Measurements from ENCODE around the gene DET1. TPM values are rescaled to one million over a fixed set of nuclear protein-coding genes. Genes with fewer than 3 reads are reported as not detected.

Gene DET1
- total RNA-seq, 1 experiment from 2014 or later = 5.2 TPM

GRCh38 chr15:88477904-88478303 lies 68.6 kb downstream of the DET1 start:
- no peaks in the 10 kb centered on the region for H3K27me3 ChIP-seq (ENCODE audit: control insufficient read depth, insufficient read depth, low read length)
- in situ Hi-C loops (cut with HindIII; ENCODE audit: low pct_unique_long_range_greater_than_20kb, low sequenced_read_pairs) = no loop called here
- H3K36me3 ChIP-seq (ENCODE audit: control insufficient read depth, insufficient read depth, low read length) = peaks cover 3% of the 10 kb centered on the region; the same call in 1 of the 2 replicates
- no peak for TF ChIP-seq POLR2AphosphoS5 (IDR thresholded peaks at IDR 0.05; ENCODE audit: low read depth, low read length)
- no peak for TF ChIP-seq TCF7L2 (IDR thresholded peaks at IDR 0.05; ENCODE audit: low read depth, low read length)
- no peak for TF ChIP-seq SIN3A (IDR thresholded peaks at IDR 0.05; ENCODE audit: borderline replicate concordance, insufficient read depth, low read depth, low read length)
- no peak for TF ChIP-seq CTCF (IDR thresholded peaks at IDR 0.05)
- no peak for TF ChIP-seq REST (IDR thresholded peaks at IDR 0.05; ENCODE audit: insufficient read depth in 1 of 2, low read depth in 2 of 2, low read length in 1 of 2)
- no peak for ATAC-seq
- no TSS peak for BruUV-seq (replicated peaks)
- CTCF ChIA-PET = interaction anchor here (0.6 kb wide), 1 partner anchor 13 kb away, joined by 3 read pairs; no protein-coding TSS in a partner anchor
- no peak for DNase-seq (ENCODE audit: low read depth, low spot score)
- POLR2A ChIA-PET = no interaction called here
- no peaks in the 10 kb centered on the region for H3K9me3 ChIP-seq (ENCODE audit: control insufficient read depth, insufficient read depth, low read depth, low read length)
- H3K4me3 ChIP-seq (ENCODE audit: low read depth in 2 of 2, low read length in 2 of 2) = no peak overlapping the region
- intact Hi-C loops (cut with micrococcal nuclease; ENCODE audit: unreplicated experiment) = no loop called here
- no peaks in the 10 kb centered on the region for H3K4me1 ChIP-seq (ENCODE audit: control insufficient read depth, insufficient read depth, low read length)
- no peak overlapping the region for H3K27ac ChIP-seq (ENCODE audit: low read length)

GRCh38 chr15:88477126-88477525 lies 69.4 kb downstream of the DET1 start:
- in situ Hi-C loops (cut with HindIII; ENCODE audit: low pct_unique_long_range_greater_than_20kb, low sequenced_read_pairs) (no loop called here), intact Hi-C loops (cut with micrococcal nuclease; ENCODE audit: unreplicated experiment) (no loop called here)
- Histone ChIP-seq H3K4me3 (ENCODE audit: low read depth in 2 of 2, low read length in 2 of 2) (no peak overlapping the region), H3K36me3 (ENCODE audit: control insufficient read depth, insufficient read depth, low read length) (peaks cover 3% of the 10 kb centered on the region; the same call in 1 of the 2 replicates), H3K9me3 (ENCODE audit: control insufficient read depth, insufficient read depth, low read depth, low read length) (no peaks in the 10 kb centered on the region), H3K27ac (ENCODE audit: low read length) (no peak overlapping the region), H3K27me3 (ENCODE audit: control insufficient read depth, insufficient read depth, low read length) (no peaks in the 10 kb centered on the region), H3K4me1 (ENCODE audit: control insufficient read depth, insufficient read depth, low read length) (no peaks in the 10 kb centered on the region)
- ATAC-seq (no peak), DNase-seq (ENCODE audit: low read depth, low spot score) (no peak)
- ChIA-PET CTCF (interaction anchor here (0.8 kb wide), 2 partner anchors 137 to 489 kb away, joined by 3 to 4 read pairs; no protein-coding TSS in a partner anchor), POLR2A (no interaction called here)
- no TSS peak for BruUV-seq (replicated peaks)
- TF ChIP-seq SIN3A (IDR thresholded peaks at IDR 0.05; ENCODE audit: borderline replicate concordance, insufficient read depth, low read depth, low read length) (no peak), POLR2AphosphoS5 (IDR thresholded peaks at IDR 0.05; ENCODE audit: low read depth, low read length) (no peak), REST (IDR thresholded peaks at IDR 0.05; ENCODE audit: insufficient read depth in 1 of 2, low read depth in 2 of 2, low read length in 1 of 2) (no peak), CTCF (IDR thresholded peaks at IDR 0.05) (no peak), TCF7L2 (IDR thresholded peaks at IDR 0.05; ENCODE audit: low read depth, low read length) (no peak)
